Mesothelial cell of epicardium (in vitro differentiated cells): ENCODE results near the gene OR2L3. TPM values are rescaled to one million over a fixed set of nuclear protein-coding genes. Genes with fewer than 3 reads are reported as not detected.

Experiments
- DNase-seq, 2 experiments: peaks; one replicate each; pipeline ENCODE4 v3.0.0; 2021; ENCODE audit warnings: low spot score in 2 of 2; ENCODE audit not compliant: unreplicated experiment in 2 of 2
- H3K27ac Mint-ChIP-seq: 2 replicates; pipeline ENCODE4 v1.8.0; 2021; ENCODE audit warnings: mixed read lengths
- H3K27me3 Mint-ChIP-seq: 2 replicates; pipeline ENCODE4 v1.8.0; 2021; ENCODE audit warnings: low read depth, mixed read lengths
- H3K36me3 Mint-ChIP-seq: 2 replicates; pipeline ENCODE4 v1.8.0; 2021; ENCODE audit warnings: mixed read lengths
- H3K4me1 Mint-ChIP-seq: 2 replicates; pipeline ENCODE4 v1.8.0; 2021; ENCODE audit warnings: mixed read lengths
- H3K4me3 Mint-ChIP-seq: 2 replicates; pipeline ENCODE4 v1.8.0; 2021; ENCODE audit warnings: mild to moderate bottlenecking, moderate library complexity, mixed read lengths
- H3K9me3 Mint-ChIP-seq: 2 replicates; pipeline ENCODE4 v1.8.0; 2021; ENCODE audit warnings: mixed read lengths
- CTCF ChIP-seq: fragments of 200-600 bp; sonication (generic); IDR thresholded peaks from one replicate; pipeline ENCODE4 v1.5.0; 2021; ENCODE audit warnings: antibody characterized with exemption; ENCODE audit not compliant: unreplicated experiment
- total RNA-seq: library from RNA; stranded (reverse); gene quantifications from 3 replicates; pipeline ENCODE4 v1.2.1, GENCODE V29; 2021

Gene OR2L3
- total RNA-seq, 1 donor from 2014 or later, result not detected

GRCh38 chr1:248111157-248111556 is 64.5 kb downstream of the OR2L3 start:
- Mint-ChIP-seq H3K4me3 (no peak overlapping the region), H3K9me3 (peaks cover 75% of the 10 kb centered on the region), H3K4me1 (no peaks in the 10 kb centered on the region), H3K27ac (no peak overlapping the region), H3K27me3 (no peaks in the 10 kb centered on the region), H3K36me3 (no peaks in the 10 kb centered on the region)
- TF ChIP-seq CTCF, result no peak
- DNase-seq, result no peak

Other genes with a start within 250 kb of the OR2L3 start
- gene OR14A16, start 222.7 kb upstream of the OR2L3 start, total RNA-seq, result not detected in 3 replicates
- gene OR11L1, start 204.9 kb upstream of the OR2L3 start, total RNA-seq, result not detected in 3 replicates
- 0.91 to 1.2 TPM (median 1.1 TPM) in 3 replicates for gene TRIM58, start 189.6 kb upstream of the OR2L3 start, total RNA-seq
- gene OR2W3, start 151.2 kb upstream of the OR2L3 start, total RNA-seq, result 0.32 to 0.63 TPM (median 0.55 TPM) in 3 replicates
- gene OR2T8, start 126.6 kb upstream of the OR2L3 start, total RNA-seq, result not detected in 3 replicates
- gene OR2AJ1, start 121.9 kb upstream of the OR2L3 start, total RNA-seq, result 0.13 TPM in 1 of 3 replicates, not detected in the others
- gene OR2L8, start 98.0 kb upstream of the OR2L3 start, total RNA-seq, result not detected in 3 replicates
- gene OR2AK2, start 81.6 kb upstream of the OR2L3 start, total RNA-seq, result not detected in 3 replicates
- gene OR2L5, start 33.2 kb upstream of the OR2L3 start, total RNA-seq, result not detected in 3 replicates
- 0.22 to 0.31 TPM (median 0.23 TPM) in 3 replicates for gene OR2L2, start 16.8 kb upstream of the OR2L3 start, total RNA-seq
- gene OR2L13, start 48.3 kb downstream of the OR2L3 start, total RNA-seq, result not detected in 3 replicates
- gene OR2M5, start 98.3 kb downstream of the OR2L3 start, total RNA-seq, result not detected in 3 replicates
- not detected in 3 replicates for gene OR2M2, start 128.0 kb downstream of the OR2L3 start, total RNA-seq
- gene OR2M3, start 150.4 kb downstream of the OR2L3 start, total RNA-seq, result not detected in 3 replicates
- gene OR2M4, start 184.6 kb downstream of the OR2L3 start, total RNA-seq, result not detected in 3 replicates
- not detected in 3 replicates for gene OR2T33, start 231.1 kb downstream of the OR2L3 start, total RNA-seq